SK-N-SH (cell line): ENCODE measurements around the gene E2F1. TPM values are rescaled to one million over a fixed set of nuclear protein-coding genes. Genes with fewer than 3 reads are reported as not detected.

Experiments
- CTCF ChIA-PET: fragments of 300-600, 350-600 bp; formaldehyde crosslinking; extraction: SDS; loops from one replicate; lab custom pipeline; 2021; lab: Yijun Ruan, JAX
- POLR2A ChIA-PET: fragments of 350-600 bp; sonication (Branson Sonifier 250); formaldehyde crosslinking; extraction: SDS; loops from one replicate; lab custom pipeline; 2020; ENCODE audit warnings: antibody characterized with exemption, inconsistent platforms; lab: Yijun Ruan, JAX
- DNase-seq: peaks from one replicate; pipeline ENCODE4 v3.0.0; 2012
- H2AFZ ChIP-seq: fragments of 200-600 bp; sonication (generic); 2 replicates; pipeline ENCODE4 v1.8.1; 2016; ENCODE audit warnings: antibody characterized with exemption, mild to moderate bottlenecking, low read depth
- H3F3A ChIP-seq: fragments of 200-600 bp; sonication (generic); replicated peaks from 2 replicates; pipeline ENCODE3; 2016; ENCODE audit warnings: antibody characterized with exemption, mild to moderate bottlenecking; ENCODE audit not compliant: insufficient read depth
- H3K27ac ChIP-seq, 2 experiments: fragments of 200-500 bp in 1 of 2; fragments of 200-600 bp in 1 of 2; sonication (Bioruptor generic) in 1 of 2; sonication (generic), shearing (Covaris generic) in 1 of 2; 2 replicates each; pipeline versions ENCODE4 v1.5.1 to v1.6.1; 2014 to 2016; ENCODE audit warnings: low read depth in 2 of 2, inconsistent platforms in 1 of 2, low read length in 1 of 2, mild to moderate bottlenecking in 1 of 2, mixed read lengths in 1 of 2
- H3K27me3 ChIP-seq: fragments of 200-600 bp; sonication (generic), shearing (Covaris generic); 2 replicates; pipeline ENCODE4 v1.6.1; 2016; ENCODE audit warnings: mixed run types; ENCODE audit not compliant: insufficient read depth
- H3K36me3 ChIP-seq, 2 experiments: fragments of 200-500 bp in 1 of 2; fragments of 200-600 bp in 1 of 2; sonication (Bioruptor generic) in 1 of 2; sonication (generic) in 1 of 2; replicated peaks in 1 of 2; 2 replicates each; pipeline versions ENCODE3 to v1.5.1; 2014 to 2016; ENCODE audit warnings: low read length in 1 of 2, mild to moderate bottlenecking in 1 of 2; ENCODE audit not compliant: insufficient read depth in 2 of 2, control insufficient read depth in 1 of 2
- H3K4me1 ChIP-seq, 2 experiments: fragments of 200-500 bp in 1 of 2; fragments of 200-600 bp in 1 of 2; sonication (Bioruptor generic) in 1 of 2; sonication (generic), shearing (Covaris generic) in 1 of 2; 2 replicates each; pipeline versions ENCODE4 v1.5.1 to v1.6.1; 2014 to 2016; ENCODE audit warnings: low read depth in 1 of 2, low read length in 1 of 2, mixed run types in 1 of 2; ENCODE audit not compliant: insufficient read depth in 2 of 2, control insufficient read depth in 1 of 2
- H3K4me2 ChIP-seq: fragments of 200-600 bp; sonication (generic), shearing (Covaris generic); 2 replicates; pipeline ENCODE4 v1.6.1; 2017; ENCODE audit warnings: mixed run types
- H3K4me3 ChIP-seq, 2 experiments: fragments of 200-500 bp in 1 of 2; fragments of 200-600 bp in 1 of 2; sonication (Bioruptor generic) in 1 of 2; sonication (generic), shearing (Covaris generic) in 1 of 2; 2 replicates each; pipeline versions ENCODE4 v1.5.1 to v1.8.1; 2014 to 2016; ENCODE audit warnings: low read depth in 2 of 2, inconsistent platforms in 1 of 2, low read length in 1 of 2, mild to moderate bottlenecking in 1 of 2, mixed read lengths in 1 of 2, moderate library complexity in 1 of 2
- H3K79me2 ChIP-seq: fragments of 200-600 bp; sonication (generic); 2 replicates; pipeline ENCODE4 v1.8.1; 2017; ENCODE audit warnings: mild to moderate bottlenecking; ENCODE audit not compliant: insufficient read depth
- H3K9ac ChIP-seq: fragments of 200-600 bp; sonication (generic); 2 replicates; pipeline ENCODE4 v1.6.1; 2017; ENCODE audit warnings: mixed run types
- H3K9me2 ChIP-seq: fragments of 200-600 bp; sonication (generic); 2 replicates; pipeline ENCODE4 v1.6.1; 2017; ENCODE audit warnings: mixed run types
- H3K9me3 ChIP-seq: fragments of 200-600 bp; sonication (generic); 2 replicates; pipeline ENCODE4 v1.6.1; 2017; ENCODE audit warnings: mixed run types, mild to moderate bottlenecking, moderate library complexity
- H4K20me1 ChIP-seq: fragments of 200-600 bp; sonication (generic); 2 replicates; pipeline ENCODE4 v1.6.1; 2017; ENCODE audit warnings: mild to moderate bottlenecking, mixed run types; ENCODE audit not compliant: insufficient read depth
- CHD2 ChIP-seq: fragments of 150-350 bp; IDR thresholded peaks from 2 replicates; pipeline ENCODE4 v1.6.1; 2018; ENCODE audit warnings: low read length; ENCODE audit not compliant: partially characterized antibody
- ELF1 ChIP-seq: IDR thresholded peaks from 2 replicates; pipeline ENCODE4 v1.4.0; 2012
- EP300 ChIP-seq, 2 experiments: IDR thresholded peaks; 2 replicates each; pipeline versions ENCODE4 v1.4.0 to v1.6.1; 2012; ENCODE audit warnings: borderline replicate concordance in 1 of 2, low read depth in 1 of 2, low read length in 1 of 2
- EZH2phosphoT487 ChIP-seq: fragments of 200-600 bp; sonication (generic); IDR thresholded peaks from 2 replicates; pipeline ENCODE4 v1.6.1; 2017; ENCODE audit warnings: low read depth, mixed run types, mild to moderate bottlenecking, antibody characterized with exemption, moderate library complexity, borderline replicate concordance
- FOSL2 ChIP-seq: IDR thresholded peaks from 2 replicates; pipeline ENCODE4 v1.4.0; 2012; ENCODE audit warnings: low read depth, mild to moderate bottlenecking, moderate library complexity, borderline replicate concordance
- FOXJ3 ChIP-seq: sonication (generic); formaldehyde crosslinking; IDR thresholded peaks from 2 replicates; pipeline ENCODE4 v1.5.1; 2020; ENCODE audit warnings: mild to moderate bottlenecking, missing genetic modification reagents
- GABPA ChIP-seq: IDR thresholded peaks from 2 replicates; pipeline ENCODE4 v1.4.0; 2012; ENCODE audit warnings: low read depth, mild to moderate bottlenecking
- GATA2 ChIP-seq: sonication (generic); formaldehyde crosslinking; IDR thresholded peaks from 2 replicates; pipeline ENCODE4 v1.5.0; 2020; ENCODE audit warnings: mild to moderate bottlenecking, missing genetic modification reagents
- JUND ChIP-seq: IDR thresholded peaks from 2 replicates; pipeline ENCODE4 v1.4.0; 2012
- MXI1 ChIP-seq: IDR thresholded peaks from 2 replicates; pipeline ENCODE4 v1.6.1; 2012; ENCODE audit warnings: mild to moderate bottlenecking, low read depth, low read length, improper control_type of control experiment
- NFIC ChIP-seq: IDR thresholded peaks from 2 replicates; pipeline ENCODE4 v1.4.0; 2012; ENCODE audit warnings: borderline replicate concordance
- POLR2AphosphoS5 ChIP-seq: IDR thresholded peaks from 2 replicates; pipeline ENCODE4 v1.6.1; 2012; ENCODE audit warnings: low read depth, low read length
- RAD21 ChIP-seq: IDR thresholded peaks from 2 replicates; pipeline ENCODE4 v1.6.1; 2012; ENCODE audit warnings: mild to moderate bottlenecking, low read length
- RCOR1 ChIP-seq: fragments of 150-350 bp; IDR thresholded peaks from 2 replicates; pipeline ENCODE4 v1.6.1; 2017; ENCODE audit warnings: antibody characterized with exemption, low read length
- RFX5 ChIP-seq: IDR thresholded peaks from 2 replicates; pipeline ENCODE4 v1.6.1; 2012; ENCODE audit warnings: mild to moderate bottlenecking, improper control_type of control experiment, low read length
- RXRA ChIP-seq: IDR thresholded peaks from 2 replicates; pipeline ENCODE4 v1.4.0; 2012; ENCODE audit warnings: low read depth, mild to moderate bottlenecking, borderline replicate concordance
- SIN3A ChIP-seq: IDR thresholded peaks from 2 replicates; pipeline ENCODE4 v1.6.1; 2012; ENCODE audit warnings: low read depth, mild to moderate bottlenecking, low read length, moderate library complexity, borderline replicate concordance
- SMC3 ChIP-seq: IDR thresholded peaks from 2 replicates; pipeline ENCODE4 v1.6.1; 2012; ENCODE audit warnings: low read depth, low read length, improper control_type of control experiment
- TCF12 ChIP-seq: IDR thresholded peaks from 2 replicates; pipeline ENCODE4 v1.4.0; 2012
- TEAD4 ChIP-seq: IDR thresholded peaks from 2 replicates; pipeline ENCODE4 v1.4.0; 2012; ENCODE audit warnings: mild to moderate bottlenecking, borderline replicate concordance; ENCODE audit not compliant: insufficient read depth
- YY1 ChIP-seq: IDR thresholded peaks from 2 replicates; pipeline ENCODE4 v1.4.0; 2012; ENCODE audit warnings: low read depth, mild to moderate bottlenecking
- WGBS: methylation state at CpG from one replicate; pipeline ENCODE4 v1.1.6; 2017; ENCODE audit warnings: low lambda C conversion rate; 5-methylcytosine and 5-hydroxymethylcytosine counted together
- polyA plus RNA-seq, 3 experiments: library from polyadenylated mRNA; depleted of rRNA; stranded (reverse); fragments of >200 nt; gene quantifications; 2 replicates each; pipeline ENCODE4 v1.2.3, GENCODE V29; 2012
- TF ChIP-seq, protein P1 (sequence below): IDR thresholded peaks from 2 replicates; pipeline ENCODE4 v1.4.0; 2012; ENCODE audit warnings: low read depth, borderline replicate concordance
- TF ChIP-seq, protein P2 (sequence below): fragments of 150-350 bp; IDR thresholded peaks from 2 replicates; pipeline ENCODE4 v1.6.1; 2016; ENCODE audit warnings: mild to moderate bottlenecking, low read depth, low read length
- TF ChIP-seq, protein P3 (sequence below): IDR thresholded peaks from 2 replicates; pipeline ENCODE4; 2012

The E2F1 gene
- polyA plus RNA-seq, 1 of the 3 experiments (the other 2 are of a cell fraction): 15.0 TPM

DNA sequence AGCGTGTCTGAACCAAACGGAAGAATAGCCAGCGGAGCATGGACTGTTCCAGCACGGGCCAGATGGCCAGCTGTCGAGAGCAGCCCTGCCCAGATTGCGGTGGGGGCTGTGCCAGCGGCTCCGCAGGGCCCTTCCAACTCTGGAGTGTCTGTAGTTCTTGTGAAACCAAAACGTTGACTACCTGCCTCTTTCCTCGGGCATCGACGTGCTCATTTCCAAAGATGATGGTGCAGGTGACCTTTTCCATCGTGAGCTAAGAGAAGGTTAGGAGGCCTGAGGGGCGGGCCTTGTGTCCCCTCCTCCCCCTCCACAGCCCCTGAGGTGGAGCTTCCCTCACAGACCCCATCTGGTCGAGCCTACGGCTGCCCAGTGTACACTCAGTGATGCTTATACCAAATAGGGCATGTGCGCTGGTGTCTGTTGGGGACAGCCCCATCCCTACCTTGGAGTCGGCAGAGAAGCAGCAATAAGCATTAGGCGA, 36.9 kb downstream of the E2F1 start:
- H3F3A ChIP-seq: peaks cover 26% of the 10 kb centered on the region
- H3K9me3 ChIP-seq: no peaks in the 10 kb centered on the region
- TF ChIP-seq ELF1: no peak
- TF ChIP-seq TCF12: no peak
- TF ChIP-seq TEAD4: no peak
- no peak for TF ChIP-seq GATA2 (CRISPR knock-in tag)
- no peak for TF ChIP-seq POLR2AphosphoS5
- no peak for TF ChIP-seq EP300 (IDR thresholded peaks at IDR 0.05; ENCODE audit: borderline replicate concordance in 1 of 2, low read depth in 1 of 2, low read length in 1 of 2)
- TF ChIP-seq MXI1: peak; percentile 73
- no peak for TF ChIP-seq JUND
- TF ChIP-seq, protein P1, sequence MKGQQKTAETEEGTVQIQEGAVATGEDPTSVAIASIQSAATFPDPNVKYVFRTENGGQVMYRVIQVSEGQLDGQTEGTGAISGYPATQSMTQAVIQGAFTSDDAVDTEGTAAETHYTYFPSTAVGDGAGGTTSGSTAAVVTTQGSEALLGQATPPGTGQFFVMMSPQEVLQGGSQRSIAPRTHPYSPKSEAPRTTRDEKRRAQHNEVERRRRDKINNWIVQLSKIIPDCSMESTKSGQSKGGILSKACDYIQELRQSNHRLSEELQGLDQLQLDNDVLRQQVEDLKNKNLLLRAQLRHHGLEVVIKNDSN: no peak
- TF ChIP-seq GABPA: no peak
- TF ChIP-seq SMC3: no peak
- TF ChIP-seq, protein P2, sequence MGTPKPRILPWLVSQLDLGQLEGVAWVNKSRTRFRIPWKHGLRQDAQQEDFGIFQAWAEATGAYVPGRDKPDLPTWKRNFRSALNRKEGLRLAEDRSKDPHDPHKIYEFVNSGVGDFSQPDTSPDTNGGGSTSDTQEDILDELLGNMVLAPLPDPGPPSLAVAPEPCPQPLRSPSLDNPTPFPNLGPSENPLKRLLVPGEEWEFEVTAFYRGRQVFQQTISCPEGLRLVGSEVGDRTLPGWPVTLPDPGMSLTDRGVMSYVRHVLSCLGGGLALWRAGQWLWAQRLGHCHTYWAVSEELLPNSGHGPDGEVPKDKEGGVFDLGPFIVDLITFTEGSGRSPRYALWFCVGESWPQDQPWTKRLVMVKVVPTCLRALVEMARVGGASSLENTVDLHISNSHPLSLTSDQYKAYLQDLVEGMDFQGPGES: no peak
- no peak for TF ChIP-seq FOSL2
- TF ChIP-seq RAD21: peak; percentile 10; the same call in 1 of the 2 replicates
- no peak for TF ChIP-seq RFX5
- no peak for TF ChIP-seq EZH2phosphoT487
- TF ChIP-seq, protein P3, sequence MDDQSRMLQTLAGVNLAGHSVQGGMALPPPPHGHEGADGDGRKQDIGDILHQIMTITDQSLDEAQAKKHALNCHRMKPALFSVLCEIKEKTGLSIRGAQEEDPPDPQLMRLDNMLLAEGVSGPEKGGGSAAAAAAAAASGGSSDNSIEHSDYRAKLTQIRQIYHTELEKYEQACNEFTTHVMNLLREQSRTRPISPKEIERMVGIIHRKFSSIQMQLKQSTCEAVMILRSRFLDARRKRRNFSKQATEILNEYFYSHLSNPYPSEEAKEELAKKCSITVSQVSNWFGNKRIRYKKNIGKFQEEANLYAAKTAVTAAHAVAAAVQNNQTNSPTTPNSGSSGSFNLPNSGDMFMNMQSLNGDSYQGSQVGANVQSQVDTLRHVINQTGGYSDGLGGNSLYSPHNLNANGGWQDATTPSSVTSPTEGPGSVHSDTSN: no peak
- TF ChIP-seq NFIC: no peak
- no peak for TF ChIP-seq SIN3A
- TF ChIP-seq CHD2: peak; percentile 26
- TF ChIP-seq RXRA: no peak
- TF ChIP-seq YY1: no peak
- TF ChIP-seq RCOR1: peak; percentile 40; the same call in 1 of the 2 replicates
- TF ChIP-seq FOXJ3 (CRISPR knock-in tag): no peak
- H3K4me2 ChIP-seq: no peak overlapping the region
- peak overlapping the region in 1 of 2 experiments; percentile 93; a peak in 2 of 4 replicates for H3K27ac ChIP-seq
- no peak overlapping the region for H2AFZ ChIP-seq
- H3K9ac ChIP-seq: no peak overlapping the region
- no peak overlapping the region for H3K4me3 ChIP-seq
- POLR2A ChIA-PET: interaction anchor here (0.9 to 1.9 kb wide), 8 partner anchors 60 to 248 kb away, joined by 3 to 9 read pairs (median 4); partner anchors contain the start of genes CBFA2T2, CDK5RAP1 and SNTA1
- no peaks in the 10 kb centered on the region for H3K9me2 ChIP-seq
- peaks cover 13 to 59% of the 10 kb centered on the region in 2 experiments; a peak in 3 of 4 replicates for H3K4me1 ChIP-seq
- peak; percentile 87 for DNase-seq
- no peaks in the 10 kb centered on the region for H3K79me2 ChIP-seq
- H3K36me3 ChIP-seq: peaks cover 3 to 13% of the 10 kb centered on the region in 2 experiments
- H4K20me1 ChIP-seq: peaks cover 32% of the 10 kb centered on the region
- CTCF ChIA-PET: interaction anchor here (0.6 to 9.2 kb wide), 11 partner anchors 17 to 205 kb away, joined by 3 to 114 read pairs (median 4); partner anchors contain the start of genes ACTL10 and C20orf144
- no peaks in the 10 kb centered on the region for H3K27me3 ChIP-seq
- 48% methylated on average over 10 of the region's 19 CpGs for WGBS
